ENCODE results near the gene FSTL4.

The FSTL4 gene

DNA sequence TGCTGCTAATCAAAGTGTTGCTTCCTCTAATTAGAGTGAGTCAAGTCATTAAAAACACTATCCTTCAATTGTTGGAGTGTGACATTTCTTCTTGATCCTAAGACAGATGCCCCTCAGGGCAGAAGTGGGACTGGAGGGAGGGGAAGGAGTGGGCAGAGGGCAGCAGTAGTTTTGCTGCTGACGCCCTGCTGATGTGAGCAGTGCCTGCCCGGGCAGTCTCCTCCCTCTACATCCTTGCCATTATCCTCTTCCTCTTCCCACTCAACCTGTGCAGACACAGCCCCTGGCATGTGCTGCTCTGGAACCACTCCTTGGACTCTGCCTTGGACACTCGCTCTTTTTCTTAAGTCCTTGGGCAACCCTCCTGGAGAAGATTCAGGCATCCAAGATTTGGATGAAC lies 328.0 kb downstream of the FSTL4 start:
- Histone ChIP-seq H3K9me3 (ENCODE audit: control insufficient read depth in 2 of 2, low read length in 2 of 2) (no peaks in the 10 kb centered on the region), H3K36me3 (ENCODE audit: control insufficient read depth in 2 of 2, insufficient read depth in 2 of 2, low read length in 2 of 2) (no peaks in the 10 kb centered on the region), H3K27ac (ENCODE audit: low read length) (no peak overlapping the region), H3K9ac (ENCODE audit: low read length in 2 of 2) (no peak overlapping the region), H3K27me3 (ENCODE audit: control insufficient read depth in 1 of 2, insufficient read depth in 2 of 2, low read length in 2 of 2) (no peaks in the 10 kb centered on the region), H3K4me1 (ENCODE audit: control insufficient read depth, insufficient read depth, low read length) (no peaks in the 10 kb centered on the region), H3K4me3 (ENCODE audit: low read length in 2 of 2) (no peak overlapping the region)

- no peaks in the 10 kb centered on the region for H3K9me3 ChIP-seq (ENCODE audit: control insufficient read depth in 2 of 2, low read length in 2 of 2)
- H3K36me3 ChIP-seq (ENCODE audit: control insufficient read depth in 2 of 2, insufficient read depth in 2 of 2, low read length in 2 of 2) = no peaks in the 10 kb centered on the region
- no peak overlapping the region for H3K9ac ChIP-seq (ENCODE audit: low read length in 2 of 2)
- H3K27ac ChIP-seq (ENCODE audit: low read length) = no peak overlapping the region
- H3K27me3 ChIP-seq (ENCODE audit: control insufficient read depth in 1 of 2, insufficient read depth in 2 of 2, low read length in 2 of 2) = peaks cover 0 to 2% of the 10 kb centered on the region in 2 donors
- no peak overlapping the region for H3K4me3 ChIP-seq (ENCODE audit: low read length in 2 of 2)
- H3K4me1 ChIP-seq (ENCODE audit: control insufficient read depth, insufficient read depth, low read length) = no peaks in the 10 kb centered on the region
Measured at GRCh38 chr5:133278317-133278716, 334.0 kb downstream of the FSTL4 start.

DNA sequence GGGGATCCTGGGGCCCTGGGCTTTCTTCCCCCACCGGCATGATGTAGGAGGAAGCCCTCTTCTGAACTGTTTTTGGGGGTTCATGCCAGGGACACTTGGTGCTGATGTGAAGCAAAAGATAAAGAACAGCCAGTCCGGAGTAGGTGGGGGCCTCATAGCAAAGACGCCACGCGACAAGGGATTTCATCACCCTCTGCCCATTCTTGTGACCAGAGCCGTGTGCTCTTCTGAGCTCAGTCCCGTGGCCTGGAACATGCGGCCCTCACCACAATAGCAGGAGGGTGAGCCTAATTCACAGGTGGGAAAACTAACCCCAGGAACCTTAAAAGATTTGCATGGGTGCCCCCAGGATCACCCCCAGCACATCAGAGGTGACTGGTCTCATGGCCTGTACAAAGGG lies 334.6 kb downstream of the FSTL4 start:
- Histone ChIP-seq H3K27me3 (ENCODE audit: control insufficient read depth in 1 of 2, insufficient read depth in 2 of 2, low read length in 2 of 2) (peaks cover 0 to 2% of the 10 kb centered on the region in 2 donors), H3K27ac (ENCODE audit: low read length) (no peak overlapping the region), H3K9me3 (ENCODE audit: control insufficient read depth in 2 of 2, low read length in 2 of 2) (no peaks in the 10 kb centered on the region), H3K9ac (ENCODE audit: low read length in 2 of 2) (no peak overlapping the region), H3K36me3 (ENCODE audit: control insufficient read depth in 2 of 2, insufficient read depth in 2 of 2, low read length in 2 of 2) (no peaks in the 10 kb centered on the region), H3K4me1 (ENCODE audit: control insufficient read depth, insufficient read depth, low read length) (no peaks in the 10 kb centered on the region), H3K4me3 (ENCODE audit: low read length in 2 of 2) (no peak overlapping the region)

- Histone ChIP-seq H3K9ac (ENCODE audit: low read length in 2 of 2) (no peak overlapping the region), H3K27ac (ENCODE audit: low read length) (no peak overlapping the region), H3K27me3 (ENCODE audit: control insufficient read depth in 1 of 2, insufficient read depth in 2 of 2, low read length in 2 of 2) (peaks cover 0 to 2% of the 10 kb centered on the region in 2 donors), H3K36me3 (ENCODE audit: control insufficient read depth in 2 of 2, insufficient read depth in 2 of 2, low read length in 2 of 2) (no peaks in the 10 kb centered on the region), H3K4me1 (ENCODE audit: control insufficient read depth, insufficient read depth, low read length) (no peaks in the 10 kb centered on the region), H3K4me3 (ENCODE audit: low read length in 2 of 2) (no peak overlapping the region), H3K9me3 (ENCODE audit: control insufficient read depth in 2 of 2, low read length in 2 of 2) (no peaks in the 10 kb centered on the region)
Measured at GRCh38 chr5:133276171-133276570, 336.2 kb downstream of the FSTL4 start.

- no peak overlapping the region for H3K9ac ChIP-seq (ENCODE audit: low read length in 2 of 2)
- no peaks in the 10 kb centered on the region for H3K4me1 ChIP-seq (ENCODE audit: control insufficient read depth, insufficient read depth, low read length)
- H3K36me3 ChIP-seq (ENCODE audit: control insufficient read depth in 2 of 2, insufficient read depth in 2 of 2, low read length in 2 of 2) = no peaks in the 10 kb centered on the region
- no peak overlapping the region for H3K4me3 ChIP-seq (ENCODE audit: low read length in 2 of 2)
- no peak overlapping the region for H3K27ac ChIP-seq (ENCODE audit: low read length)
- H3K9me3 ChIP-seq (ENCODE audit: control insufficient read depth in 2 of 2, low read length in 2 of 2) = no peaks in the 10 kb centered on the region
- peaks cover 0 to 2% of the 10 kb centered on the region in 2 donors for H3K27me3 ChIP-seq (ENCODE audit: control insufficient read depth in 1 of 2, insufficient read depth in 2 of 2, low read length in 2 of 2)
Measured at GRCh38 chr5:133275631-133276030, 336.7 kb downstream of the FSTL4 start.

DNA sequence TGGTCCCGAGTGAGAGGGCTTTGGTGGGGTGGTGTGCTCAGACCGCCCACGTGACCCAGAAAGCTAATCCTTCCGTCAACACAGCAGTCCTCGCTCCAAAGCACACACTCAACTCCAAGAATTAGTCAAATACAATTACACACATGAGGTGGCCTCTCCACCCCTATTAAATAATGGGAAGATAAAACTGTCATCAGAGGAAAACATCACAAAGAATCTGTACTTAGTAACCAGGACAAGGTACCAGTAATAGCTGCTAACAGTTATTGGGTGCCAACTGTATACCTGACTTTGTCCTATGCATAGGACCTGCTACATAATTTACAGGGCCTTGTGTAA lies 337.8 kb downstream of the FSTL4 start:
- Histone ChIP-seq H3K36me3 (ENCODE audit: control insufficient read depth in 2 of 2, insufficient read depth in 2 of 2, low read length in 2 of 2) (no peaks in the 10 kb centered on the region), H3K9me3 (ENCODE audit: control insufficient read depth in 2 of 2, low read length in 2 of 2) (no peaks in the 10 kb centered on the region), H3K4me3 (ENCODE audit: low read length in 2 of 2) (no peak overlapping the region), H3K27ac (ENCODE audit: low read length) (no peak overlapping the region), H3K9ac (ENCODE audit: low read length in 2 of 2) (no peak overlapping the region), H3K4me1 (ENCODE audit: control insufficient read depth, insufficient read depth, low read length) (no peaks in the 10 kb centered on the region), H3K27me3 (ENCODE audit: control insufficient read depth in 1 of 2, insufficient read depth in 2 of 2, low read length in 2 of 2) (peaks cover 0 to 2% of the 10 kb centered on the region in 2 donors)

DNA sequence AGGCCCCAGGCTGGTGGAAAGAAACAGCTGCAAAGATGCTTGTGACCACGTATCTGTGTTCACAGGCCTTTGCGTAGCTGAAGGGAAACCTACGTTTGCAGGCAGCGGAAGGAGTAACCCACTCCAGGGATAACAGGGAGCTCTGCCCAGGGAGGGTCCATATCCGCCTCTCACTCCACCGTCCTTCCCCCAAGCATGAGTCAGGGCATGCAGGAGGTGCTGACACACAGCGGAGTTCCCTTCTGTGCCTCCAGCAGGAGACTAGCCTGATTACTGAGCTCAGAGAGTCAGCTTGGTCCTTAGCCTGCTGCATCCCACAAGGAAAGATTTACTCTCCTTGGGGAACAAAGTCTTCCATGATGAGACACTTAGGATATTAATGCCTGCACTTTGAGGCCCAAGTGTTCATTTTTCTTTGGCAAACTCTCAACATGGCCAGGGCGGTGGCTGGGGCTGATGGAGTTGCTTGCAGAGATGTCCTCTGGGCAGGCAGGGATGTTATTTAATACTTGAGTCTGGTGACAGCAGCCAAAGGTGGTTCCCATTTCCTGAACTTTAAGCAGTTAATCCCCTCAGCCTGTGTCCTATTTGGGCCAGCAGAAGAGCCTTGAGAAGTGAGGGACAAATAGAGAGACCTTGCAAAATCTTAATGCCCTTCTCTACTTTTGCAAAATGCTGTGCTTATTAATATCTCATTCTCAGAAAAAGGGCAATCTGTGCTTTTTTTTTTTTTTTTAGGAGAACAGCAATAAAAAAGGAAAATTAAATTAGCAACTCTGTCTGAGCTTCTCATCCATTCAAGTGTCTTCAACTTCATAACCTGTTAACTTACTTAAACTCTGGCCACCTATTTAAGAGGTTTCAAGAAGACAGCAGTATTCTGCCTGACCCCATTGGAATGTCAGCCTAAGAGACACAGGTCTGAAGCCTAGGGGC lies 338.4 kb downstream of the FSTL4 start:
- Histone ChIP-seq H3K27me3 (ENCODE audit: control insufficient read depth in 1 of 2, insufficient read depth in 2 of 2, low read length in 2 of 2) (peaks cover 0 to 2% of the 10 kb centered on the region in 2 donors), H3K27ac (ENCODE audit: low read length) (no peak overlapping the region), H3K4me3 (ENCODE audit: low read length in 2 of 2) (no peak overlapping the region), H3K9me3 (ENCODE audit: control insufficient read depth in 2 of 2, low read length in 2 of 2) (no peaks in the 10 kb centered on the region), H3K36me3 (ENCODE audit: control insufficient read depth in 2 of 2, insufficient read depth in 2 of 2, low read length in 2 of 2) (no peaks in the 10 kb centered on the region), H3K4me1 (ENCODE audit: control insufficient read depth, insufficient read depth, low read length) (no peaks in the 10 kb centered on the region), H3K9ac (ENCODE audit: low read length in 2 of 2) (no peak overlapping the region)

- Histone ChIP-seq H3K9me3 (ENCODE audit: control insufficient read depth in 2 of 2, low read length in 2 of 2) (no peaks in the 10 kb centered on the region), H3K27me3 (ENCODE audit: control insufficient read depth in 1 of 2, insufficient read depth in 2 of 2, low read length in 2 of 2) (no peaks in the 10 kb centered on the region), H3K4me3 (ENCODE audit: low read length in 2 of 2) (no peak overlapping the region), H3K36me3 (ENCODE audit: control insufficient read depth in 2 of 2, insufficient read depth in 2 of 2, low read length in 2 of 2) (no peaks in the 10 kb centered on the region), H3K27ac (ENCODE audit: low read length) (no peak overlapping the region), H3K9ac (ENCODE audit: low read length in 2 of 2) (no peak overlapping the region), H3K4me1 (ENCODE audit: control insufficient read depth, insufficient read depth, low read length) (no peaks in the 10 kb centered on the region)
Measured at GRCh38 chr5:133272345-133272744, 340.0 kb downstream of the FSTL4 start.

- no peak overlapping the region for H3K4me3 ChIP-seq (ENCODE audit: low read length in 2 of 2)
- no peak overlapping the region for H3K27ac ChIP-seq (ENCODE audit: low read length)
- no peaks in the 10 kb centered on the region for H3K9me3 ChIP-seq (ENCODE audit: control insufficient read depth in 2 of 2, low read length in 2 of 2)
- no peaks in the 10 kb centered on the region for H3K4me1 ChIP-seq (ENCODE audit: control insufficient read depth, insufficient read depth, low read length)
- H3K36me3 ChIP-seq (ENCODE audit: control insufficient read depth in 2 of 2, insufficient read depth in 2 of 2, low read length in 2 of 2) = no peaks in the 10 kb centered on the region
- H3K9ac ChIP-seq (ENCODE audit: low read length in 2 of 2) = no peak overlapping the region
- no peaks in the 10 kb centered on the region for H3K27me3 ChIP-seq (ENCODE audit: control insufficient read depth in 1 of 2, insufficient read depth in 2 of 2, low read length in 2 of 2)
Measured at GRCh38 chr5:133271606-133272005, 340.7 kb downstream of the FSTL4 start.

- Histone ChIP-seq H3K9me3 (ENCODE audit: control insufficient read depth in 2 of 2, low read length in 2 of 2) (no peaks in the 10 kb centered on the region), H3K4me3 (ENCODE audit: low read length in 2 of 2) (no peak overlapping the region), H3K27me3 (ENCODE audit: control insufficient read depth in 1 of 2, insufficient read depth in 2 of 2, low read length in 2 of 2) (peaks cover 0 to 2% of the 10 kb centered on the region in 2 donors), H3K4me1 (ENCODE audit: control insufficient read depth, insufficient read depth, low read length) (no peaks in the 10 kb centered on the region), H3K27ac (ENCODE audit: low read length) (no peak overlapping the region), H3K9ac (ENCODE audit: low read length in 2 of 2) (no peak overlapping the region), H3K36me3 (ENCODE audit: control insufficient read depth in 2 of 2, insufficient read depth in 2 of 2, low read length in 2 of 2) (no peaks in the 10 kb centered on the region)
Measured at GRCh38 chr5:133269691-133270090, 342.6 kb downstream of the FSTL4 start.

GRCh38 chr5:133267601-133268000 lies 344.7 kb downstream of the FSTL4 start:
- no peak overlapping the region for H3K4me3 ChIP-seq (ENCODE audit: low read length in 2 of 2)
- H3K27ac ChIP-seq (ENCODE audit: low read length) = no peak overlapping the region
- peaks cover 0 to 4% of the 10 kb centered on the region in 2 donors for H3K27me3 ChIP-seq (ENCODE audit: control insufficient read depth in 1 of 2, insufficient read depth in 2 of 2, low read length in 2 of 2)
- no peaks in the 10 kb centered on the region for H3K36me3 ChIP-seq (ENCODE audit: control insufficient read depth in 2 of 2, insufficient read depth in 2 of 2, low read length in 2 of 2)
- H3K9me3 ChIP-seq (ENCODE audit: control insufficient read depth in 2 of 2, low read length in 2 of 2) = no peaks in the 10 kb centered on the region
- no peak overlapping the region for H3K9ac ChIP-seq (ENCODE audit: low read length in 2 of 2)
- no peaks in the 10 kb centered on the region for H3K4me1 ChIP-seq (ENCODE audit: control insufficient read depth, insufficient read depth, low read length)

Data from stomach smooth muscle (tissue), 2 donors.